ENCODE results near the gene MOK. TPM values are rescaled to one million over a fixed set of nuclear protein-coding genes. Genes with fewer than 3 reads are reported as not detected.

MOK gene
- total and polyA plus RNA-seq, 2 of the 4 experiments (the other 2 are of a cell fraction): 16.8 to 48.5 TPM

DNA sequence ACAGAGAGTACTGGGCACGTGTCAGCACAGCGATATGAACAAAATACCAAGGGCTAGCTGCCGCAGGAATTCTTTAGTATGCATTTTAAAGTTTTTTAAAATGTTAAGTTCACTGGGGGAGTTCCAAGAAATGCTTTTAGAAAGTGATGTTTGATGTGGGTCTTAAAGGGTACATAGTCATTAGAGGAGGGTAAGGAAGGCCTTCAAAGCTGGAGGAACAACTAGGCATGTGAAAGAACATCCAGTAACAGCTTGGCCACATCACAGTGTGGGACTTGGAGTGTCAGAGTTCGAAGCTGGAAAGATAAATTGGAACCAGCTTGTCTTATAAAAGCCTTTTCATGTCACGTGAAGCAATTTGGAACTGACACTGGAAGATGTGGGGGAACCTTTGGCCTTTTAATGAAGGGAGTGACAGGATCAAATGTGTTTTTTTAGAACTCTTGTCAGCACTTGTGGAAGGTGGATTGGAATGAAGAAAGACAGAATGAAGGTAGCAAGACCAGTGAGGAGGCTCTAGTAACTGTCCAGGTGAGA lies 107.6 kb downstream of the MOK start:
- dilution Hi-C loops (cut with HindIII; ENCODE audit: low sequenced_read_pairs, unreplicated experiment): no loop called here
- Histone ChIP-seq H3K9ac (ENCODE audit: low read depth, low read length) (no peak overlapping the region), H3K36me3 (ENCODE audit: control insufficient read depth, insufficient read depth, low read length) (peaks cover 18% of the 10 kb centered on the region), H3K9me1 (ENCODE audit: insufficient read depth, low read length) (peaks cover 27% of the 10 kb centered on the region), H3K56ac (ENCODE audit: extremely low read depth, insufficient read depth, low read length) (no peak overlapping the region), H3K18ac (ENCODE audit: low read depth, low read length) (no peak overlapping the region), H2BK15ac (ENCODE audit: low read depth, low read length) (no peak overlapping the region), H2BK5ac (ENCODE audit: low read depth, low read length, poor library complexity, severe bottlenecking) (no peak overlapping the region), H2AK9ac (replicated peaks; ENCODE audit: low read depth, low read length, poor library complexity) (no peak overlapping the region), H3K23ac (ENCODE audit: low read depth, low read length) (0 out of 2 replicates have a peak overlapping the region, but pooled peaks have one; percentile 35), H2BK20ac (ENCODE audit: low read depth, low read length) (no peak overlapping the region), H3K27ac (ENCODE audit: insufficient read depth, low read length) (no peak overlapping the region), H3K79me1 (ENCODE audit: low read depth in 1 of 2, low read length in 2 of 2) (peaks cover 48 to 87% of the 10 kb centered on the region in 2 experiments), H2AK5ac (ENCODE audit: low read depth, low read length) (no peak overlapping the region), H3K27me3 (ENCODE audit: control insufficient read depth, insufficient read depth, low read length) (no peaks in the 10 kb centered on the region), H3K4me1 (ENCODE audit: control insufficient read depth, insufficient read depth, low read length) (peaks cover 7% of the 10 kb centered on the region), H4K91ac (ENCODE audit: insufficient read depth, low read depth, low read length) (no peak overlapping the region), H3K9me3 (ENCODE audit: control insufficient read depth, insufficient read depth, low read length) (no peaks in the 10 kb centered on the region), H3K14ac (replicated peaks; ENCODE audit: low read depth, low read length) (no peak overlapping the region), H3K4me3 (ENCODE audit: insufficient read depth, low read depth, low read length) (no peak overlapping the region), H2AFZ (replicated peaks; ENCODE audit: low read length, poor library complexity) (no peak overlapping the region), H3K4ac (ENCODE audit: low read depth, low read length) (no peak overlapping the region), H3K4me2 (ENCODE audit: low read depth, low read length) (no peak overlapping the region), H4K20me1 (ENCODE audit: insufficient read depth, low read length) (peaks cover 39% of the 10 kb centered on the region), H2BK120ac (ENCODE audit: low read depth, low read length) (no peak overlapping the region), H4K5ac (ENCODE audit: low read depth, low read length) (no peak overlapping the region), H4K8ac (ENCODE audit: low read depth in 2 of 2, low read length in 2 of 2) (no peak overlapping the region)
- intact Hi-C loops (cut with micrococcal nuclease): loop anchor here (5.0 kb wide), 1 partner anchor 40 kb away; no protein-coding TSS in a partner anchor
- ChIA-PET CTCF (interaction anchor here (0.8 kb wide), 1 partner anchor 101 kb away, joined by 4 read pairs; no protein-coding TSS in a partner anchor), POLR2A (ENCODE audit: unreplicated experiment) (no interaction called here)
- ATAC-seq (ENCODE audit: low read depth) (peak; percentile 30; the same call in 1 of the 2 replicates), DNase-seq (no peak)
- in situ Hi-C loops (cut with MboI; ENCODE audit: low sequenced_read_pairs): no loop called here
- 43% methylated on average over 4 of the region's 5 CpGs; no CpG with 5 or more reads in 1 of the 2 experiments for WGBS, 2 experiments (ENCODE audit: extremely low coverage in 2 of 2, insufficient read length in 1 of 2)
- no peak for TF ChIP-seq NFE2L2 (IDR thresholded peaks at IDR 0.05; ENCODE audit: low read depth, low read length)
- no peak for TF ChIP-seq CEBPB (IDR thresholded peaks at IDR 0.05; ENCODE audit: low read depth, low read length)
- no peak for TF ChIP-seq RAD21 (IDR thresholded peaks at IDR 0.05; ENCODE audit: low read length)
- TF ChIP-seq CHD1 (IDR thresholded peaks at IDR 0.05; ENCODE audit: low read depth, low read length): no peak
- no peak for TF ChIP-seq MAFK (IDR thresholded peaks at IDR 0.05; ENCODE audit: low read depth, low read length)
- no peak for TF ChIP-seq POLR2A (IDR thresholded peaks at IDR 0.05; ENCODE audit: low read depth, low read length)
- no peak for TF ChIP-seq RFX5 (IDR thresholded peaks at IDR 0.05; ENCODE audit: low read depth, low read length)
- TF ChIP-seq MXI1 (IDR thresholded peaks at IDR 0.05; ENCODE audit: borderline replicate concordance, low read depth, low read length): no peak
- no peak for TF ChIP-seq RCOR1 (IDR thresholded peaks at IDR 0.05; ENCODE audit: insufficient replicate concordance, low read length)
- no peak for TF ChIP-seq MAZ (IDR thresholded peaks at IDR 0.05; ENCODE audit: borderline replicate concordance, low read depth, low read length)
- TF ChIP-seq BHLHE40 (IDR thresholded peaks at IDR 0.05; ENCODE audit: low read depth, low read length): no peak
- TF ChIP-seq, protein P1, sequence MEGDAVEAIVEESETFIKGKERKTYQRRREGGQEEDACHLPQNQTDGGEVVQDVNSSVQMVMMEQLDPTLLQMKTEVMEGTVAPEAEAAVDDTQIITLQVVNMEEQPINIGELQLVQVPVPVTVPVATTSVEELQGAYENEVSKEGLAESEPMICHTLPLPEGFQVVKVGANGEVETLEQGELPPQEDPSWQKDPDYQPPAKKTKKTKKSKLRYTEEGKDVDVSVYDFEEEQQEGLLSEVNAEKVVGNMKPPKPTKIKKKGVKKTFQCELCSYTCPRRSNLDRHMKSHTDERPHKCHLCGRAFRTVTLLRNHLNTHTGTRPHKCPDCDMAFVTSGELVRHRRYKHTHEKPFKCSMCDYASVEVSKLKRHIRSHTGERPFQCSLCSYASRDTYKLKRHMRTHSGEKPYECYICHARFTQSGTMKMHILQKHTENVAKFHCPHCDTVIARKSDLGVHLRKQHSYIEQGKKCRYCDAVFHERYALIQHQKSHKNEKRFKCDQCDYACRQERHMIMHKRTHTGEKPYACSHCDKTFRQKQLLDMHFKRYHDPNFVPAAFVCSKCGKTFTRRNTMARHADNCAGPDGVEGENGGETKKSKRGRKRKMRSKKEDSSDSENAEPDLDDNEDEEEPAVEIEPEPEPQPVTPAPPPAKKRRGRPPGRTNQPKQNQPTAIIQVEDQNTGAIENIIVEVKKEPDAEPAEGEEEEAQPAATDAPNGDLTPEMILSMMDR (conservative IDR thresholded peaks at IDR 0.05; ENCODE audit: low read depth, low read length): no peak
- no peak for TF ChIP-seq SMC3 (IDR thresholded peaks at IDR 0.05; ENCODE audit: low read depth, low read length)
- no TSS peak for BruUV-seq (replicated peaks)
